GM12878 (cell line): ENCODE measurements around the gene HDX. TPM values are rescaled to one million over a fixed set of nuclear protein-coding genes. Genes with fewer than 3 reads are reported as not detected.

ENCODE experiments used
- ATAC-seq: fragments of 200-7000 bp; cut with Tn5 transposase; 3 replicates; pipeline ENCODE4 v1.9.1; 2020; ENCODE audit warnings: mild to moderate bottlenecking, moderate library complexity
- Bru-seq: library from RNA; stranded (reverse); fragments of 400-500 nt; gene quantifications from one replicate; lab custom pipeline; 2021; lab: Mats Ljungman, UMichigan
- BruChase-seq, 2 experiments: library from RNA; stranded (reverse); fragments of 400-500 nt; gene quantifications; one replicate each; lab custom pipeline; 2021; lab: Mats Ljungman, UMichigan
- BruUV-seq: library from RNA; stranded (reverse); fragments of 400-500 nt; replicated peaks from 2 replicates; lab custom pipeline; 2021; lab: Mats Ljungman, UMichigan
- CTCF ChIA-PET: fragments of 300-600 bp; sonication (Branson Sonifier 250); formaldehyde crosslinking; extraction: SDS; loops from one replicate; lab custom pipeline; 2021; ENCODE audit warnings: inconsistent platforms; lab: Yijun Ruan, JAX
- POLR2A ChIA-PET: fragments of 350-600 bp; formaldehyde crosslinking; extraction: SDS; loops from one replicate; lab custom pipeline; 2021; ENCODE audit warnings: inconsistent platforms; lab: Charles Lee
- RAD21 ChIA-PET: fragments of 300-600 bp; sonication (Branson Sonifier 250); formaldehyde crosslinking; loops from one replicate; lab custom pipeline; 2023; ENCODE audit warnings: antibody characterized with exemption; ENCODE audit not compliant: unreplicated experiment; lab: Charles Lee
- SMC1A ChIA-PET: fragments of 300-600 bp; sonication (Branson Sonifier 250); formaldehyde crosslinking; loops from one replicate; lab custom pipeline; 2023; ENCODE audit not compliant: unreplicated experiment, uncharacterized antibody; lab: Charles Lee
- DNase-seq: peaks from one replicate; pipeline ENCODE4 v3.0.0-alpha.2; 2011; ENCODE audit warnings: low read depth, low spot score
- FAIRE-seq: peaks from 3 replicates; lab custom pipeline; 2011; peaks lifted over from hg19 to GRCh38; lab: Jason Lieb, UNC
- H2AFZ ChIP-seq: 2 replicates; pipeline ENCODE4 v1.6.0; 2011; ENCODE audit warnings: low read depth, low read length, control low read depth; ENCODE audit not compliant: control insufficient read depth
- H3K27ac ChIP-seq: 2 replicates; pipeline ENCODE4 v1.5.1; 2011; ENCODE audit warnings: control low read depth; ENCODE audit not compliant: control insufficient read depth, insufficient read depth
- H3K27me3 ChIP-seq, 2 experiments: replicated peaks in 1 of 2; 2 replicates each; pipeline versions ENCODE4 v1.6.0 to v1.6.1; 2011; ENCODE audit warnings: low read length in 1 of 2; ENCODE audit not compliant: control insufficient read depth in 2 of 2, insufficient read depth in 2 of 2
- H3K36me3 ChIP-seq, 2 experiments: 2 replicates each; pipeline ENCODE4 v1.5.1; 2011; ENCODE audit warnings: low read length in 1 of 2; ENCODE audit not compliant: control insufficient read depth in 2 of 2, insufficient read depth in 2 of 2
- H3K4me1 ChIP-seq: 2 replicates; pipeline ENCODE4 v1.6.1; 2011; ENCODE audit warnings: mild to moderate bottlenecking, low read length, moderate library complexity, mixed read lengths; ENCODE audit not compliant: control insufficient read depth, insufficient read depth
- H3K4me2 ChIP-seq: 2 replicates; pipeline ENCODE4 v1.6.0; 2011; ENCODE audit warnings: control low read depth; ENCODE audit not compliant: control insufficient read depth, insufficient read depth
- H3K4me3 ChIP-seq: fragments of 200-600 bp; sonication (generic); 2 replicates; pipeline ENCODE4 v1.5.1; 2016
- H3K79me2 ChIP-seq: 2 replicates; pipeline ENCODE4 v1.6.0; 2011; ENCODE audit warnings: low read length; ENCODE audit not compliant: control insufficient read depth, insufficient read depth
- H3K9ac ChIP-seq: 2 replicates; pipeline ENCODE4 v1.8.0; 2011; ENCODE audit warnings: low read length, control low read depth, mixed read lengths; ENCODE audit not compliant: control insufficient read depth, insufficient read depth
- H3K9me3 ChIP-seq: replicated peaks from 3 replicates; pipeline ENCODE4 v1.5.1; 2011; ENCODE audit warnings: mild to moderate bottlenecking, low read length; ENCODE audit not compliant: control insufficient read depth, insufficient read depth
- H4K20me1 ChIP-seq: 2 replicates; pipeline ENCODE4 v1.6.0; 2011; ENCODE audit not compliant: control insufficient read depth, insufficient read depth
- CREB1 ChIP-seq: IDR thresholded peaks from 2 replicates; pipeline ENCODE4 v1.6.1; 2012; ENCODE audit warnings: low read depth, mild to moderate bottlenecking, inconsistent platforms
- CREM ChIP-seq: IDR thresholded peaks from 2 replicates; pipeline ENCODE4 v1.6.1; 2014; ENCODE audit warnings: antibody characterized with exemption, low read depth
- EGR1 ChIP-seq, 2 experiments: IDR thresholded peaks; 1 replicate in 1 of 2; 2 replicates in 1 of 2; pipeline ENCODE4 v1.6.1; 2011 to 2012; ENCODE audit warnings: low read depth in 2 of 2, low read length in 2 of 2, borderline replicate concordance in 1 of 2, mild to moderate bottlenecking in 1 of 2, moderate library complexity in 1 of 2
- PML ChIP-seq: IDR thresholded peaks from 2 replicates; pipeline ENCODE4 v1.6.1; 2012; ENCODE audit warnings: low read length, inconsistent platforms
- POLR2A ChIP-seq: IDR thresholded peaks from 2 replicates; pipeline ENCODE4 v1.6.1; 2011; ENCODE audit warnings: low read depth, mild to moderate bottlenecking, low read length
- RUNX3 ChIP-seq: IDR thresholded peaks from 2 replicates; pipeline ENCODE4 v1.6.1; 2012; ENCODE audit warnings: low read length, inconsistent platforms
- SMAD5 ChIP-seq: IDR thresholded peaks from 2 replicates; pipeline ENCODE4 v1.6.1; 2016; ENCODE audit warnings: antibody characterized with exemption, low read depth
- WRNIP1 ChIP-seq: IDR thresholded peaks from 2 replicates; pipeline ENCODE4 v1.6.1; 2011; ENCODE audit warnings: low read depth, low read length, improper control_type of control experiment, borderline replicate concordance
- YY1 ChIP-seq: IDR thresholded peaks from 2 replicates; pipeline ENCODE4 v1.6.1; 2011; ENCODE audit warnings: low read depth, mild to moderate bottlenecking, low read length
- ZNF622 ChIP-seq: fragments of 450-650 bp; IDR thresholded peaks from 2 replicates; pipeline ENCODE4 v1.6.1; 2017; ENCODE audit warnings: mild to moderate bottlenecking, inconsistent platforms
- WGBS: methylation state at CpG from one replicate; pipeline ENCODE4 v1.1.6; 2016; ENCODE audit warnings: low lambda C conversion rate; ENCODE audit not compliant: insufficient replicate concordance, insufficient coverage; ENCODE audit errors: missing lambda C conversion rate; 5-methylcytosine and 5-hydroxymethylcytosine counted together
- in situ Hi-C: fragments of 300-500 bp; cut with MboI; formaldehyde crosslinking; loops from 9 replicates; pipeline ENCODE4 v1.14.3; 2018; ENCODE audit warnings: mixed read lengths
- intact Hi-C: fragments of 100-400 bp; cut with micrococcal nuclease; formaldehyde crosslinking; loops from one replicate; pipeline ENCODE4 v1.14.2; 2022; ENCODE audit not compliant: unreplicated experiment
- long read RNA-seq, 2 experiments: library from polyadenylated mRNA; unstranded; transcript quantifications; one replicate each; pipeline ENCODE4 v2.0.0, GENCODE V29; 2019 to 2020
- polyA minus RNA-seq, 3 experiments: library from RNA; depleted of rRNA, polyadenylated mRNA; stranded (reverse); fragments of >200 nt; gene quantifications; 2 replicates each; pipeline ENCODE4 v1.2.3, GENCODE V29; 2011
- polyA plus RNA-seq, 11 experiments: library from polyadenylated mRNA; depleted of rRNA in 4 of 11; unstranded in 6 of 11; stranded (reverse) in 5 of 11; fragments of >200 nt; fragmentation: Nextera tagmentation in 4 of 11; fragmentation: Illumina TruSeq in 1 of 11; extraction: Ambion mirVana in 4 of 11; extraction: Trizol in 1 of 11; gene quantifications; 1 replicate in 1 of 11; 2 replicates in 10 of 11; pipeline versions ENCODE4 v1.2.1 to v1.2.3, GENCODE V29; 2011 to 2016; ENCODE audit warnings: inconsistent platforms in 2 of 11, missing spikeins in 2 of 11, low read depth in 1 of 11
- total RNA-seq, 4 experiments: library from RNA; depleted of rRNA in 3 of 4; stranded (reverse); fragments of >200 nt in 3 of 4; fragmentation: Illumina TruSeq in 1 of 4; extraction: Trizol in 1 of 4; gene quantifications; 2 replicates each; pipeline versions ENCODE4 v1.2.1 to v1.2.3, GENCODE V29; 2013 to 2021
- TF ChIP-seq, protein P1 (sequence below): IDR thresholded peaks from 2 replicates; pipeline ENCODE4 v1.6.1; 2012; ENCODE audit warnings: low read depth, low read length, improper control_type of control experiment

HDX gene, protein sequence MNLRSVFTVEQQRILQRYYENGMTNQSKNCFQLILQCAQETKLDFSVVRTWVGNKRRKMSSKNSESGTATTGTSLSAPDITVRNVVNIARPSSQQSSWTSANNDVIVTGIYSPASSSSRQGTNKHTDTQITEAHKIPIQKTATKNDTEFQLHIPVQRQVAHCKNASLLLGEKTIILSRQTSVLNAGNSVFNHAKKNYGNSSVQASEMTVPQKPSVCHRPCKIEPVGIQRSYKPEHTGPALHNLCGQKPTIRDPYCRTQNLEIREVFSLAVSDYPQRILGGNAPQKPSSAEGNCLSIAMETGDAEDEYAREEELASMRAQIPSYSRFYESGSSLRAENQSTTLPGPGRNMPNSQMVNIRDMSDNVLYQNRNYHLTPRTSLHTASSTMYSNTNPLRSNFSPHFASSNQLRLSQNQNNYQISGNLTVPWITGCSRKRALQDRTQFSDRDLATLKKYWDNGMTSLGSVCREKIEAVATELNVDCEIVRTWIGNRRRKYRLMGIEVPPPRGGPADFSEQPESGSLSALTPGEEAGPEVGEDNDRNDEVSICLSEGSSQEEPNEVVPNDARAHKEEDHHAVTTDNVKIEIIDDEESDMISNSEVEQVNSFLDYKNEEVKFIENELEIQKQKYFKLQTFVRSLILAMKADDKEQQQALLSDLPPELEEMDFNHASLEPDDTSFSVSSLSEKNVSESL
- not detected in 2 replicates for total RNA-seq (2013; cell fraction: nucleolus; rRNA removed)
- total RNA-seq (2014; rRNA removed), result 4.9 TPM in 2 replicates
- 8.5 and 8.6 TPM in 2 replicates for total RNA-seq (2014; rRNA removed; fragmentation: Illumina TruSeq; extraction: Trizol)
- total RNA-seq (2021), result 3.6 and 5.1 TPM in 2 replicates
- polyA plus RNA-seq (2011; ENCODE audit: low read depth), result 2.0 TPM
- polyA plus RNA-seq (2011; rRNA removed), result not detected in 2 replicates
- not detected in 2 replicates for polyA plus RNA-seq (2011; cell fraction: cytosol; rRNA removed)
- 0.07 TPM in 1 of 2 replicates, not detected in the other for polyA plus RNA-seq (2011; cell fraction: nucleus; rRNA removed)
- 1.7 and 2.1 TPM in 2 replicates for polyA plus RNA-seq (2012)
- 6.0 and 6.3 TPM in 2 replicates for polyA plus RNA-seq (2014; fragmentation: Illumina TruSeq; extraction: Trizol)
- 1 to 10 TPM; 5.5 to 7.9 TPM for polyA plus RNA-seq (2014; fragmentation: Nextera tagmentation; extraction: Ambion mirVana)
- polyA plus RNA-seq (2014; rRNA removed), result 1.7 and 2.9 TPM in 2 replicates
- polyA plus RNA-seq (2016; fragmentation: Nextera tagmentation; extraction: Ambion mirVana), result 1 to 10 TPM; 7.6 to 7.7 TPM
- not detected in 2 replicates for polyA minus RNA-seq (2011; rRNA and poly(A)+ RNA removed)
- polyA minus RNA-seq (2011; cell fraction: cytosol; rRNA and poly(A)+ RNA removed), result not detected in 2 replicates
- polyA minus RNA-seq (2011; cell fraction: nucleus; rRNA and poly(A)+ RNA removed), result under 0.01 TPM in 1 of 2 replicates, not detected in the other
- percentile 16 among the genes with signal in this experiment for Bru-seq, nascent RNA
- BruChase-seq, experiment 1, labeled RNA remaining after a 6-hour chase, result percentile 11 among the genes with signal in this experiment
- BruChase-seq, experiment 2, labeled RNA remaining after a 2-hour chase, result percentile 10 among the genes with signal in this experiment
- long read RNA-seq, experiment 1, result 0 reads
- long read RNA-seq, experiment 2, result 0 reads

DNA sequence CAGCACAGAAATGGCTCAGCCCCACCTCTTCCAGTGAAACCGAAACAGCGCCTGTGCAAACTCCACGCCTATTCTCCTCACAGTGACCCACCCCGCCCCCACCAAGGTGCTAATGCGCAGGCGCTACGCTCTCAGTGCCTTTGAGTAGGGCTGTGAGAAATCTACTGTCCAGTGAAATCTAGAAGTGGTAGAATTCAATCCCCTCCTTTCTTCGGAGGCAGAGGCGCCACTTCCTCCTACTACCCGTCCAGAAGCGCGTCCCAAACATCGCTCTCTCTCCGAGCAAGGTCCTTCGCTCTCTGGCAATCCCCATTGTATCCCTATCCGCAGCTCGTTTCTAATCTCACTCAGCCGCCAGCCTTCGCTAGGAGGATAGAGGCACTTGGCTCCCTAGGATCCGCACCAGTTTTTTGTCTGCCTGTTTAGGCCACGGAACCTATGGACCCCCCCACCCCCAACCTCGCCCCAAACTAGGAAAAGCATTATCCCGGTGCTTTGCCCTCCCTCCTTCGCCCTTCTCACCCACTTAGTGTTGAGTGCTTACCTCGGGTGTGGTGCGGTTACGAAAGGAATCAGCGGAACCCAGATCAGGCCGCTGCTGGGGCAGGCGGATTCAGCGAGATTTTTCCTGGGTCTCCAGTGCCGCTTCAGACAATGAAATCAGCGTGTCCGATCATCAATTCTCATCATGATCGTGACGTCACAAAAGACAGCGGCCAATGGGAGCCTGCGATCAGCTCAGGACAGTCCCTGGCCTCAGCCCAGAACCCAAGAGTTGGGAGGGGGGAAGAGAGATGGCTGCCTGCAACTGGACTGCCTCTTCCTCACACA is at the start of gene HDX:
TSS of gene HDX (minus strand) at position 656 of the 831 bp plus-strand sequence. CDS start 27,056 bp downstream, outside the sequence.
- ChIA-PET POLR2A (no interaction called here), CTCF (no interaction called here), RAD21 (no interaction called here), SMC1A (no interaction called here)
- H3K27me3 ChIP-seq, result no peaks in the 10 kb centered on the region
- intact Hi-C loops, result no loop called here
- no peak for FAIRE-seq
- no TSS peak for BruUV-seq
- no peaks in the 10 kb centered on the region for H3K4me1 ChIP-seq
- 25% methylated on average over 38 of the region's 38 CpGs for WGBS
- H3K9ac ChIP-seq, result peak within 1 kb of the TSS; percentile 76
- no peaks in the 10 kb centered on the region for H3K79me2 ChIP-seq
- H3K27ac ChIP-seq, result peak within 1 kb of the TSS; percentile 76
- no peaks in the 10 kb centered on the region for H3K36me3 ChIP-seq
- H4K20me1 ChIP-seq, result no peaks in the 10 kb centered on the region
- in situ Hi-C loops, result no loop called here
- peak within 1 kb of the TSS; percentile 59 for H2AFZ ChIP-seq
- 0 out of 2 replicates have a peak, but pooled peaks have one; percentile 11 for TF ChIP-seq YY1
- 0 out of 3 replicates have a peak, but pooled peaks of 1 of the 2 experiments have one; percentile 18 for TF ChIP-seq EGR1 (IDR thresholded peaks at IDR 0.05; ENCODE audit: borderline replicate concordance in 1 of 2, low read depth in 2 of 2, low read length in 2 of 2)
- TF ChIP-seq CREM, result peak; percentile 76
- TF ChIP-seq, protein P1, sequence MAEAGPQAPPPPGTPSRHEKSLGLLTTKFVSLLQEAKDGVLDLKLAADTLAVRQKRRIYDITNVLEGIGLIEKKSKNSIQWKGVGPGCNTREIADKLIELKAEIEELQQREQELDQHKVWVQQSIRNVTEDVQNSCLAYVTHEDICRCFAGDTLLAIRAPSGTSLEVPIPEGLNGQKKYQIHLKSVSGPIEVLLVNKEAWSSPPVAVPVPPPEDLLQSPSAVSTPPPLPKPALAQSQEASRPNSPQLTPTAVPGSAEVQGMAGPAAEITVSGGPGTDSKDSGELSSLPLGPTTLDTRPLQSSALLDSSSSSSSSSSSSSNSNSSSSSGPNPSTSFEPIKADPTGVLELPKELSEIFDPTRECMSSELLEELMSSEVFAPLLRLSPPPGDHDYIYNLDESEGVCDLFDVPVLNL, result no peak
- no peak for TF ChIP-seq WRNIP1
- peak; percentile 10; the same call in 1 of the 2 replicates for TF ChIP-seq RUNX3
- TF ChIP-seq PML, result peak; percentile 60; the same call in 1 of the 2 replicates
- 0 out of 2 replicates have a peak, but pooled peaks have one; percentile 30 for TF ChIP-seq SMAD5
- peak; percentile 85 for TF ChIP-seq CREB1
- no peak for TF ChIP-seq ZNF622
- TF ChIP-seq POLR2A, result peak; percentile 72
- no peaks in the 10 kb centered on the region for H3K9me3 ChIP-seq
- peak within 1 kb of the TSS; percentile 60 for H3K4me3 ChIP-seq
- ATAC-seq, result no peak
- H3K4me2 ChIP-seq, result peak within 1 kb of the TSS; percentile 49
- DNase-seq, result peak; percentile 27
